GM19328 (cell line): ENCODE results near the gene PMEPA1.

Experiments used
- ATAC-seq: cut with Tn5 transposase; IDR thresholded peaks from one replicate; pipeline ENCODE4 v1.9.1; 2021; ENCODE audit warnings: mild to moderate bottlenecking, moderate library complexity; ENCODE audit not compliant: unreplicated experiment

PMEPA1 gene

DNA sequence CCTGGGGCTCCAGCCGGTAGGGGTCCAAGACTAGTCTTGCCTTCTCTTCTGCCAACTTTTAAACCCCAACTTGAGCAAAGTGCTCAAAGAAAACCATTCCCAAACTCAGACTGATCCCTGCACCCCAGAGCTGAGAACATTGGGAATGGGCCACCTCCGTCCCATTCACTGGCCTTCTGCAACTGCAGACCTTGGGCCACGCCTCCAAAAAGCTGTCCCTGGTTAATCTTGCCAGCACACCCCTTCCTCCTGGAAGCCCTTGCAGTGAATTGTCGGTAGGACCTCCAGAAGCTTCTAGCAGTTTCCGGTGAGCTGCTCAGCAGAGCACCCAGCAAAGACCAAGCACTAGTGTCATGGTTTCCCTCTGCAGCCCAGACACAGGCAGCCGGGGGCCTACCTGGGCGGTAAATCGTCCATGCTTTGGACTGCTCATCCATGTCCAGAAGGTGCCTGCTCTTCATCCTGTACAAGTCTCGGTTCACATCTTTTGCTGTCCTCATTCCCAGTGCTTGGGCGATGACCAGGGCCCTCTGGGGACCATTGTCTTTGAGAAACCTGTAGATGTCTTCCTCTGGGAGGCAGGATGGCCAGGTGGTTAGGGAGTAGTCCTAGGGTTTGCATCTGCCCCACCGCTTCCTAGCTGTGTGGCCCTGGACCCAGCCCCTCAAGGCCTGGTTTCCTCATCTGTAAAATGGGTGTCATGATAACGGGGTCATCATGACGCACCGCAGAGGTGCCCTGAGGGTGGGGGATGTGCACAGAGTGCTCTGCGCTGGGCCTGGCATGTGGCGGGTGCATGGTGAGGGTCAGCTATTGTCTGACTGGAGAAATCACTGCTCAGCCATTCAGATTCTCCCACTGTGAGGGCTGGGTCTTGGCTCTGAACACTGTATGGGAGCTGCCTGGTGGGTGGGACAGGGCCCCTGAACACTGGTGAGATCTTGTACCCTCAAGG, 95.0 kb downstream of the PMEPA1 start:
- ATAC-seq: no peak

DNA sequence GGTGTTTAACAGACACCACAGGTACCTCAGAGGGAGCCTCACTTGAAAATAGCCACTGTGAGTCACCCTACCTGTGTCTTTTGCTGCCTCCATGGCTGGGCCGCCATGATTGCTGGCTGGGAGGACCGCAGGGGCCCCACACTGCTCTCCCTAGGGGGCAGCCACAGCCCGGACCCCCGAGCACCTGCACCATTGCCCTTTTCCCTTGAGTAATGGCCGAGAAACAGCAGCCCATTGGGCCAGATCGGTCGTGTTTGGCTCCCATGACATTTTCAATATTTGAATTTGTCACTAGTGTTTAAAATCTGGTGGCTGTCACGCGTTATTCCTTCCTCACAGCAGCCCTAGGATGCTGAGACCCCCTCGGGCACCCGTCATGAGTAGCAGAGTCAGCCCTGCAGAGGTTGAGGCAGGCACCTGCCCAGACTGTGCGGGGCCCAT, 96.3 kb downstream of the PMEPA1 start:
- no peak for ATAC-seq

DNA sequence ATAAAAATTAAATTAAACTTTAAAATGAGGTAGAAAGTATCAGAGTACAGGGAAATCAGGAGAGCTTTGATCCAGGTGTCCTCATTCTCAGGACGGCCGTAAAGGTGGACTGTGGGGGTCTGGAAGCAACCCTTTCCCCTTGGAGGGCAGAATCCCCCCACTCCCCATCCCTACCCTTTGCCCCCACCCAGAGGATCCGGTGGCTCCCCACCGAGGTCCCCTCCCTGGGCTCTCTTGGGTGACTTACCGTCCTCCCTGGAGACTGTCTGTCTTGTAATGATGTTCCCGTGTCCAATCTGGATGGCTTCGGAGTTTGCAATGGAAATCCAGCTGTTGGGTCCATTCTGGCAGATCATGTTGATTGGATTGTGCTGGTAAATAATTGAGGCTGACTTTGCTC, 96.9 kb downstream of the PMEPA1 start:
- ATAC-seq: no peak

DNA sequence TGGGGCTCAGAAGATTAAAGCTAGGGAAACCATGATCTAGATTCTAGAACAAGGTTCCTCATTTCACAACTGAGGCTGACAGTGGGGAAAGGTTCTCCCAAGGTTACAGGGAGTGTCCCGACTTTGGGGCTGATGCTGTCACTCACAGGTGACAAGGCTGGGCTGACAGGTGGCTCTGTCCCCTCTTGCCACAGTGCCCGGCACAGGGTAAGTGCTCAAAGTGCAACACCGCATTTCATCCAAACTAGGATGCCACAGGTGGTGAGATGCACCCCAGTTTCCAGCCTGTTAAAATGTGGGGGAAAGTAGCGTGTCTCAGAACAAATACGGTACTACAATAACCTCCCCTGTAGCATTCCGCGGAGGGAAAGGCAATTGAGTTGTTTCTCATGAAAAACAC, 97.4 kb downstream of the PMEPA1 start:
- no peak for ATAC-seq

GRCh38 chr20:57611586-57612311, 98.1 kb downstream of the PMEPA1 start:
- ATAC-seq: no peak

DNA sequence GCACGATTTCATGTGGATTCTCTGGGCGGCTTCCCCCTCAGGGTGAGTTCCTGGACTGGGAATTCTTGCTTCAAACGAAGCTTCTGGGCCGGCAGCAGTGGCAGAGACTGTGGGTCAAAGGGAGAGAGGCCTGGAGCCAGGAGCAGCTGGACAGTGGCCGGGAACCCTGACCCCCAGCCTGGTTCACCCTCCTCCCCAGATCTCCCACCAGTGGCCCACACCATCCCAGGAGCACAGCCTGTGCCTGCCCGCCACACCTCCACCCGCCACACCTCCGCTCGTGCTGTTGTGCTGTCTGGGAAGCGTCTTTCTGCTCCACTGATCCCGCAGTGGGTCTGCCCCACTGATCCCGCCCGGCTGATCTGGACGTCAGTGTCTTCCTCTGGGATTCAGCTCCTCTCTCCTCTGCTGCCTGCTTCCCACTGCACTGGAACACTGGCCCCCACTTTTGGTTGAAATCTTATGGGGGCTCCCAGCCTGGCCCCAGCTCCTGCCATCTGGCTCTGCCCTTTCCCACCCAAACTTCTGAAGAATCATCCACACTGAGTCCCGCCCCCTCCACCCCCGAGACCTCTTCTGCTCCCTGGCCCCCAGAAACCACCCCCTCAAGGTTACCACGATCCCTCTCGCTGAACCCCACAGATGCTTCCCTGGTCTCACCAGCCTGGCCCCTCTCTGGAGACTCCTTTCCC, 99.4 kb downstream of the PMEPA1 start:
- no peak for ATAC-seq

GRCh38 chr20:57609842-57610167, 100.0 kb downstream of the PMEPA1 start:
- ATAC-seq: no peak

DNA sequence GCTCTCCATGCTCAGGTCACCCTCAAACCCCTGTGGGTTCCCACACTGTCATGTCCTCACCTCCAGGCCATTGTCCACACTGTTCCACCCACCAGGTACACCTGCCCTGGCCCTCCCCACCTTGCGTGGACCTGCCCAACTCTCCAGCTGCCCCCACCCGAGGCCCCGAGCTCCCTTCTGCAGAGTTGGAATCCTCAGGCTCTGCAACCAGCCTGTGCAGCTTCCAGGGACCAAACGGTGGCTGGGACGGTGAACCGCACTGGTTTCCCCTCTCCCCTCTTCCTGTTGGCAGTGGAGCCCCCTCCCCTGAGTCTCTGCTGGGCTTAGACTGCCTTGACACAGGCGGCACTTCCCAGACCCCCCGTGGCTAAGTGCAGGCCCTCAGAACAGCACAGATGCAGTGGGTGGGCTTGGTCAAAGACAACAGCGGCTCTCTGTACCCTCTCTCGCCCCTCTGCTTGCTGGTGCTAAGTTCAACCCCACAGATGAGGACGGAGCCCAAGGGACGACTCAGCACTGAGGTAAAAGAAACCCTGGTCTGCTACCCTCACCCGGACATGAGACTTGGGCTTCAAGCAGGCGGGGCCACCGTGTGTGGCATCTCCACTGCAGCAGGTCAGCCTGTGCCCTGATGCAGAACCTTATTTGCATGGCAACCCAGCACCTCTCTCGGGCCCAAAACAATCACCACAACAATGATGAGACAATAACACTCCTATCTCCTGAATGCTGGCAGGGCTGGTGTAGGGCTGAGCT, 100.6 kb downstream of the PMEPA1 start:
- no peak for ATAC-seq

- no peak for ATAC-seq
Measured at GRCh38 chr20:57608516-57608915, 101.3 kb downstream of the PMEPA1 start.

DNA sequence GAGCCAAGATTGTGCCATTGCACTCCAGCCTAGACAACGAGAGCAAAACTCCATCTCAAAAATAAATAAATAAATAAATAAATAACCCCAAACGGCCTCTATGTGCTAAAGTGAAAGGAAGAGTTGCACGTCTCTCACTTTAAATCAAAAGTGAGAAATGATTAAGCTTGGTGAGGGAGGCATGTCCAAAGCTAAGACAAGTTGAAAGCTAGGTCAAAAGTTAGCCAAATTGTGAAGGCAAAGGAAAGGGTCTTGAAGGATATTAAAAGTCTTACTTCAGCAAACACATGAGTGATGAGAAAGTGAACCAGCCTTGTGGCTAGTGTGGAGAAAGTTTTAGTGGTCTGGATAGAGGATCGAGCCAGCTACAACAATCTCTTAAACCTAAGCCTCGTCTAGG, 103.9 kb downstream of the PMEPA1 start:
- no peak for ATAC-seq

DNA sequence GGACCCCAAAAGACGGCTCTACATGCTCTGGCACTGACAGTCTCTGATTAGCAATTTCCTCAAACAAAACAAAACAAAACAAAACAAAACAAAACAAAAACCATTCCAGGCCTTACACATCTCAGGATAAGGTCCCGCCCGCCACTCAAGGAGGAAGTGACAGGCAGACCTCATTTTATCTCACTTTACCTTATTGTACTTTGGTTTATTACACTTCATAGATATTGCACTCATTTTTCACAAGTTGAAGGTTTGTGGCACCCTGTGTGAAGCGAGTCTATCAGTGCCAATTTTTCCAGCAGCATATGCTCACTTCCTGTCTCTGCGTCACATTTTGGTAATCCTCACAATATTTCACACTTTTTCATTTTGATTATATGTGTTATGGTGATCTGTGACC, 104.8 kb downstream of the PMEPA1 start:
- ATAC-seq: no peak

- no peak for ATAC-seq
Measured at GRCh38 chr20:57603120-57603519, 106.7 kb downstream of the PMEPA1 start.

DNA sequence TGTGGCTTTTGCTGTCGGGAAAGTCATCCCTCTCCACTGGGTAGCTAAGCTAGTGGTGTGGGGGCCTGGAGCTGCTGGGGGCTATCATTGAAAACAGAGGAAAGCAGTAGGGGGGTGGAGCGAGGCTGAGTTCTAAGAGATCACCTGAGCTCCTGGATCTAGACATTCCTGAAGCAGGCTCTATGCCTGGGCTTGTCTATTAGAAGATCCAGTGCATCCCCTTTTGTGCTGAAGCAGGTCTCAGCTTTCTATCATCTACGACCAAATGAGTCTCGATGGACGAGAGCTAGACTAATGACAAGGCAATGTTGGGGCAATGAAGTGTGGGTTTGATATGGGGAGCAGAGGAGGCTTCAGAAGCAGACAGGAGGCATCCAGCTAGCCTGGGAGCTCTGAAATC, 108.1 kb downstream of the PMEPA1 start:
- no peak for ATAC-seq

GRCh38 chr20:57601211-57601570, 108.6 kb downstream of the PMEPA1 start:
- ATAC-seq: no peak

GRCh38 chr20:57600320-57601210, 109.2 kb downstream of the PMEPA1 start:
- ATAC-seq: no peak

GRCh38 chr20:57598491-57598890, 111.3 kb downstream of the PMEPA1 start:
- no peak for ATAC-seq
